GM12875 (cell line): ENCODE data around the gene NSD1.

ENCODE experiments used
- H3K4me3 ChIP-seq: one replicate; pipeline ENCODE4 v1.5.1; 2011; ENCODE audit warnings: low read depth, low read length, control low read depth
- TF ChIP-seq, protein P1 (sequence below): IDR thresholded peaks from 2 replicates; pipeline ENCODE4 v1.5.1; 2011; ENCODE audit warnings: low read depth, mild to moderate bottlenecking, control low read depth, inconsistent platforms, low read length, moderate library complexity, borderline replicate concordance; ENCODE audit not compliant: insufficient read depth

Gene NSD1

DNA sequence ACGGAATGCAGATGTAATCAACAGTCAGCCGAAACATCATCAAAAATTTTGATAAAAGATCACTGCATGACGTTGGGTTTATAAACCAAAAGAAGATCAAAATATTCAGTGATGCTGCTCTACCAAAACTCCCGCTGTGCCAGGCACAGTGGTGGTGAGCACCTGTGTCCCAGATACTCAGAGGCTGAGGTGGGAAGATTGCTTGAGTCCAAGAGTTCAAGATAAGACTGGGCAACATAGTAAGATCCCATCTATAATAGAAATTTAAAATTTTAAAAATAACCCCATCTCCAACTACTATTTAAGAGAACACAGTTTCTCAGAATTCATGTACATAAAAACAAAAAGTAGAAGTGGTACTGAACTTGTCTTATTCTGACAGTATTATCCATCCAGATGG, 214.1 kb downstream of the NSD1 start:
- H3K4me3 ChIP-seq, result no peak overlapping the region
- TF ChIP-seq, protein P1, sequence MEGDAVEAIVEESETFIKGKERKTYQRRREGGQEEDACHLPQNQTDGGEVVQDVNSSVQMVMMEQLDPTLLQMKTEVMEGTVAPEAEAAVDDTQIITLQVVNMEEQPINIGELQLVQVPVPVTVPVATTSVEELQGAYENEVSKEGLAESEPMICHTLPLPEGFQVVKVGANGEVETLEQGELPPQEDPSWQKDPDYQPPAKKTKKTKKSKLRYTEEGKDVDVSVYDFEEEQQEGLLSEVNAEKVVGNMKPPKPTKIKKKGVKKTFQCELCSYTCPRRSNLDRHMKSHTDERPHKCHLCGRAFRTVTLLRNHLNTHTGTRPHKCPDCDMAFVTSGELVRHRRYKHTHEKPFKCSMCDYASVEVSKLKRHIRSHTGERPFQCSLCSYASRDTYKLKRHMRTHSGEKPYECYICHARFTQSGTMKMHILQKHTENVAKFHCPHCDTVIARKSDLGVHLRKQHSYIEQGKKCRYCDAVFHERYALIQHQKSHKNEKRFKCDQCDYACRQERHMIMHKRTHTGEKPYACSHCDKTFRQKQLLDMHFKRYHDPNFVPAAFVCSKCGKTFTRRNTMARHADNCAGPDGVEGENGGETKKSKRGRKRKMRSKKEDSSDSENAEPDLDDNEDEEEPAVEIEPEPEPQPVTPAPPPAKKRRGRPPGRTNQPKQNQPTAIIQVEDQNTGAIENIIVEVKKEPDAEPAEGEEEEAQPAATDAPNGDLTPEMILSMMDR, result no peak

DNA sequence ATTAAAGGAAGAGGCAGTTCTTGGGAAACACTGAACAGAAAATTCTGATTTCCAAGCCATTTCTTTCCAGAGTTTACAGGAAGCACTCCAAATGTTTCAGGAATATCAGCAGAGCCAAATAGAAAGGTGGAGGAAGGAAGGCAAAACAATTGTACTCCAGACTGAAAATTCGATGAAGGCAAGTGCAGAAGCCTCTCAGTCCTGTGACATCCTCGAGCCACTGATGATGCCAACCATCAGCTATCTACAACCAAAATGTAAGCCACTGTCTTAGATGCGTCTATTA, 215.7 kb downstream of the NSD1 start:
- no peak overlapping the region for H3K4me3 ChIP-seq
- TF ChIP-seq, protein P1, result no peak

DNA sequence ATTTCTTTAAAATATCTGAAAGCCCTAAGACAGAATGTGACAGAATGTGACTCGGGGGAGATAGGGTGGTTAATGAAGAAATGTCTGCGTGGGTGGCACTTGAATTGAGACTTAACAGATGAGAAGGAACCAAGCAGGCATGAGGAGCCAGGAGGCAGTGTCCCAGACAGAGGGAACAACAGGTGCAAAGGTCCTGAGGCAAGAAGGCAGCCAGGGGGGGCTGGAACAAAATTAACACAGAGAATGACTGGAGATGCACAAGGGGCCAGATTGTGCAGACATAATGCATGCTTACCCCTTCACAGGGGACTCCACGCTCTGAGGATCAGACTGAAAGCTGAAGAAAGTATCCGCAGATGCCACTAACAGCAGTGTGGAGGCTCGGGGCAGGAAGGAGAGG, 216.2 kb downstream of the NSD1 start:
- TF ChIP-seq, protein P1, result no peak
- H3K4me3 ChIP-seq, result no peak overlapping the region
